Pons (tissue), 1 donor: ENCODE data around the gene P2RX6.
"Not testable (repeated sequence)": the region's sequence is repeated elsewhere in the genome, so short reads cannot be mapped to it uniquely, and the experiment has no call there.

Experiments used
- DNase-seq: peaks from one replicate; pipeline ENCODE4 v3.0.0-alpha.2; 2016; ENCODE audit warnings: low spot score

P2RX6 gene

DNA sequence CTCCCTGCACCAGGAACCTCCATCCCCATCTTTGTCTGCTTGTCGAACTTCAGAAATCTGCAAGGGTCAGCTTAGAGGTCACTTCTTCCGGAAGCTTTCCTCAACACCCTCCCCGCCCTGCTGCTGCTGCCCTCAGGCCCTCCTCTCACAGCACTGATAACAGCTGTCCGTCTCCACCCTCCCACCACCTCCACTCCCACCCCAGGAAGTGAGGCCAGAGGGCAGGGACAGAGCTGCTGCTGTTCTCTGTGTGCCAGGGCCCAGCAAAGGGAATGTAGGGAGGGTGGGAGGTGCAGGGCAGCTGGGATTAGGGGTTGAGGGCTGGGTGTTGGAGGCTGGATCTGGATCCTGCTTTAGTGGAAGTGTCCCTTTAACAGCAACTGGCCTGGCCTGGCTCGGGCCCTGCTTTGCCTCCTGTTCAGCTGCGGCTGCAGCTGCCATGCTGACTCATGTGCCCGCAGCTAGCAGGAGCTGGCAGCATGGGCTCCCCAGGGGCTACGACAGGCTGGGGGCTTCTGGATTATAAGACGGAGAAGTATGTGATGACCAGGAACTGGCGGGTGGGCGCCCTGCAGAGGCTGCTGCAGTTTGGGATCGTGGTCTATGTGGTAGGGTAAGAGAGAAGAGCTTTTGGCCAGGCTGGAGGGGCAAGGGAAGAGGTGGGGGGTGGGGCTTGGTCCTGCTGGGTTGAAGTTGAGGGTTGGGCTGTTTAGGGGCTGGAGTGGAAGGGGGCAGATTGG, at the start of gene P2RX6:
TSS of gene P2RX6 (plus strand) at position 440 of the 740 bp plus-strand sequence. CDS start at position 450, 10 bp downstream.
- no peak for DNase-seq

DNA sequence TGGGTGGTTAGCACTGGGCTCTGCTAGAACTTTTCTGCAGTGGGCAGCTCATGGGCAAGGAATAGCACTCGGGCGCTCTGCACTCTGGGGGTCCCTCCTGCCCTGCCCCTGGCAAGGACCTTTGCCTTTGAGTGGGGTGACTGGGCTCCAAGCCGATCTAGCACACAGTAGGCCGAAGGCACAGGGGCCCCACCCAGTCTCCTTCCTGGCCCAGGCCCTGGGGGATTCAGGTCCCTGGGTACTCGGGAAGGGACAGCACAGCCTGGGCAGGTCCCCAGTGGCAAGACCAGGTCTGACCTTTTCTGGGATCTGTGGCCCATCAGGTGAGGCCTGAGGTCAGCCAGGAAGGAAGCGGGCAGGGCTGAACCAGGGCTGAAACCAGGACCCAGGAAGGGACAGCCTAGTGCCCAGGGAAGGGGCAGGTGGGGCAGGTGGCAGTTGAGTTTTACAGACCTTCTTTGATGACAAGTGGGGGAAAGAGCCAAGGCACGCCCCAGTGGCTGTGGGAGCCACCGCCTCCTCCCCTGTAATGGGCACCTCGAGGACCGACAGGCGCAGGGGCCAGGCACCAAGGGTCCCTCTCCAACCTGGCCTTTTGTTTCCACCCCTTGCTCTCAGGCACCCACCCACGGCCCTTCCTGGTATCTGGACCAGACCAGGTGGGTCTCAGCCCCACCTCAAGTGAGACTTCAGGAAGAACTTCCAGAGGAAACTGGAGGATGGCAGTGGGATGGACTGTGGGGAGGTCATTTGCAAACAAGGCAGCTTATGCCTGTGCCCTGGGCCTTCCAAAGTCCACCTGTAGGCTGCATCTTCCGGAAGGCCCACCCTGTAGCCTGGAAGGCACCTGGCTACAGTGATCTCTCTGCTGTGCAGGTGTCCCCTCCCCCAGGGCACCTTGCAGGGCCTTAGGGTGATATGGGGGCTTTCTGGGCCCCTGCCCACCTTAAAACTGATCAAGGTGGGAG, 48.8 kb upstream of the P2RX6 start:
- no peak for DNase-seq

DNA sequence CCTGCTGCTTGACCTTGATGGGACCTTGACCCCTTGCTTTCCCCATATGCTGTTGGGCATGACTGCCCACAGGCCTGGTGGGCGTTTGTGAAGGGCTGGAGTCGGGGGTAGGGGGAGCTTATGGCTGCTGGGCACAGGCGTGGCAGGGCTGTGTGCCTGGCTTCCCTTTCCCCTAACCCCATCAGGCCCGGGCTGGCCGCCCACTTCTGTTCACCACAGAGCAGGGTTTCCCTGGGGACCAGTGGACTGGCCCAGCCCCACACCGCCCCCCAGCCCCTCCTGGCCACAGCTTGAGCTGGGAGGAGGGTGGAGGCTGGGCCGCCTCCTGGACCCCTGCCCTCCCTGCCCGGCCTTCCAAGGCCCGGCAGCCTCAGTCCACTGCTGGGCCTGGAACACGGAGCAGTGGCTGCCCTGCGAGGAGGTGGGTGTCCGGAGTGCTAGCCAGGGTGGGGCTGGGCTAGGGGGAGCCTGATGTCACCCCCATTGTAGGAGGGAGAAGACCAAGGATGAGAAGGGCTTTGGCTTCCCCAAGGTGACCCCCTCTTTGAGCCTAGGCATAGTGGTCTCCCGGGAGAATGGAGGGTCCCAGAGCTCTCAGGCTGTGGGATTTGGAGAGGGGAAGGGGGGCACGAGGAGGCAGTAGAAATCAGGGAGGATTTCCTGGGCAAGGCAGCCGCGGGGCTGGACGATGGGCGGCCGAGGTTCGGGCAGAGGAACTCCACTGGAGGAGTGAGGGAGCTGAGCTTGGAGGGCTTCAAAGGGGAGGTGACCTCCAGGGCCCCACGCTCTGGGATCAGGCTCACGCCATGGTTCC, 47.9 kb upstream of the P2RX6 start, which contains the start of gene AIFM3:
TSS of gene AIFM3 (plus strand) at position 373 of the 814 bp plus-strand sequence. CDS start 690 bp downstream, outside the sequence.
- no peak for DNase-seq

DNA sequence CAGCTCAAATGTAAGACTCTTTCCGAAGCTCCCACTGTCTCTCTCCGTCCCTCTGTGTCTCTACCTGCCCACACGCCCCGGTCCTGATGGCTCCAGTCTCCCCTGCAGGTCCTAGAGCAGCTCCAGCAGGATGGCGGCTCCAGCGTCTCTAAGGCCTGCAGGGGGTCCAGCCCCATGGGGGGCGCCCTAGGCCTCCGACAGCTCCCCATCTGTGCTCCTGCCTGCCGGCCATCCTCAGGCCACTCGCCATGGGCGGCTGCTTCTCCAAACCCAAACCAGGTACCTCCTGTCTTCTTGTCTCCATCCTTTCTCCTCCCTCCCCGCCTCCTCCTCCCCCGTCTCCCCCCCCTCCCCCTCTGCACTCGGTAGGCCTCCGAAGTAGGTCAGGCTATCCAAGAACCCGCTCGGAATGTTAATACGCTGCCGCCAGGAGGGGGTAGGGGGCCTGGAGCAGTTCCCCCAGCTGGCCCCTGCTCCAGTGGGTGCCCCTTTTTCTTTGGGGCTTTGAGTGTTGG, 47.2 kb upstream of the P2RX6 start:
- DNase-seq: no peak

DNA sequence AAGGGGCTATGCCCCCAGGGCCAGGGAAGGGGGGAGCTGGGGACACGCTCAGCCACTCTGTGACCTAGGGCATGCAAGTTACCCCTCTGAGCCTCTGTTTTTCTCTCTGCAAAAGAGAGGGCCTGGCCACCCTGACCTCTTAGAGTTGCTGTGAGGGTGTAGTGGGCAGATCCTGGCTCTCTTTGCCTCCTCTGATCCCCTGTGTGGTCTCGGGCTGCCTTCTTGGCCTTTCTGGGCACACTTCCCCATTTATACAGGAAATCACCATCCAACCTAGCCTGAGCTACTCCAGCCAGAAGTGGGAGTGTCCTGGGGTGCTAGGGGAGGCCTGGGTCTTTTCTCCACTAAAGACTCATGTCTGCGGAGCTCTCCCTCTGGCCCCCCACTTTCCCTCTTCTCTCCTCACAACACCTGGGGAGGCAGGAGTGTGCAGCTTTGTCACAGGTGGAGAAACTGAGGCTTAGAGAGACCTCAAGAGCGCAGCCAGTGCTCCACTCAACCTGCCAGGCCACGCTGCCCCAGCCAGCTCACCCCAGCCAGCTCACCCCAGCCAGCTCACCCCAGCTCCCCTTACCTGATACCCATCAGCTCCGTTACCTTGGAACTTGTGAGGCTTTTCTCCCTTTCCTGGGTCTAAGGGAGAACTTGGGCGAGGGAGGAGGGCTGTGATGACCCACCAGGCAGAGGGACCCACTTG, 46.5 kb upstream of the P2RX6 start:
- no peak for DNase-seq

DNA sequence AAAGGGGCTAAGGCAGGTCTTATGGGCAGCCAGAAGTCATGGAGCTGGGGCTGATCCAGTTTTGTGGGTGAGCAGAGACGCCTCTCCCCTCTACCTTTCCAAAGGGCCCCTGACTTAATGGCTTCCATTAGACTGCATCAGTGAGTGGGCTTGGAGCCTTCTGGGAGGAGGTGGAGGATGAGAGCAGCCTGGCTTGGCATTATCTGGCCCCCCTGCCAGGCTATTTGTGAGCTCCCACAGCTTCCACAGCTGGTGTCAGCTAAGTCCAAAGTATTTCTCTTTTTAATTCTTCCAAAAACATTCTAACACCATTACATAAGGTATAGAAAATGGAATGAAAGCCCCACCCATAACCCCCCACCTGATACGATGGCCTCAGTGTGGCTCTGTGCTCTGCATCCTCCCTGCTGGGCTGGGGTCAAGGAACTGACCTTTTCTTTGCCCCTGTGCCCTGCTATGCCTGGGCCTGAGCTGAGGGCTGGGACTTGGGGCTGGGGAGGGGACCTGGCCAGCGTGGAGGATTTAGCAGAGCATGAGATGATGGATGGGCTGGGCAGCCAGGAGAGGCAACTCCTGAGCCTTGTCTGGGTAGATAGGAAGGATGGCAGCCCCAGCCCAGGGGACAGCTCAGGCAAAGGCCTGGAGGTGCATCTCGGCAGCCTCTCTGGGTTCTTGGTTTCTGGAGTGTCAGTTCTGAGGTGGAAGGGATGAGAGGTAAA, 43.9 kb upstream of the P2RX6 start:
- no peak for DNase-seq

DNA sequence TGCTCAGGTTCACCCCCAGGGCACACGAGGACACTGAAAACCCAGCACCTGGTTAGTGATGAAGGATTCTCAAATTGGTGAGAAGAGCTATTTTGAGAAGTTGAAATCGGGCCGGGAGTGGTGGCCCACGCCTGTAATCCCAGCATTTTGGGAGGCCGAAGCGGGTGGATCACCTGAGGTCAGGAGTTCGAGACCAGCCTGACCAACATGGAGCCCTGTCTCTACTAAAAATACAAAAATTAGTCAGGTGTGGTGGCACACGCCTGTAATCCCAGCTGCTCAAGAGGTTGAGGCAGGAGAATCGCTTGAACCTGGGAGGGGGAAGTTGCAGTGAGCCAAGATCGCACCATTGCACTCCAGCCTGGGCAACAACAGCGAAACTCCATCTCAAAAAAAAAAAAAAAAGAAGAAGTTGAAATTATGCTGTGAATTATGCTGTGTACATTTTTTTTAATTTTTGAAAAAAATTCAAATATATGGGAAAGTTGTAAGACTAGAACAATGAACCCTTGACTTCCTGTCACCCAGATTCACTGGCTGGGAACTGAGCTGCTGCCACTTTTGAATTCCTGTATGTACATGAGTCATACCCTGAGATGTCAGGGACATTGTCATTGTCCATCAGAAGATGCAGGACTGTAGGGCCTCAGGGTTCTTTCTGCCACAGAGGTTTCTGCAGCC, 42.8 kb upstream of the P2RX6 start:
- DNase-seq: not testable (repeated sequence)

DNA sequence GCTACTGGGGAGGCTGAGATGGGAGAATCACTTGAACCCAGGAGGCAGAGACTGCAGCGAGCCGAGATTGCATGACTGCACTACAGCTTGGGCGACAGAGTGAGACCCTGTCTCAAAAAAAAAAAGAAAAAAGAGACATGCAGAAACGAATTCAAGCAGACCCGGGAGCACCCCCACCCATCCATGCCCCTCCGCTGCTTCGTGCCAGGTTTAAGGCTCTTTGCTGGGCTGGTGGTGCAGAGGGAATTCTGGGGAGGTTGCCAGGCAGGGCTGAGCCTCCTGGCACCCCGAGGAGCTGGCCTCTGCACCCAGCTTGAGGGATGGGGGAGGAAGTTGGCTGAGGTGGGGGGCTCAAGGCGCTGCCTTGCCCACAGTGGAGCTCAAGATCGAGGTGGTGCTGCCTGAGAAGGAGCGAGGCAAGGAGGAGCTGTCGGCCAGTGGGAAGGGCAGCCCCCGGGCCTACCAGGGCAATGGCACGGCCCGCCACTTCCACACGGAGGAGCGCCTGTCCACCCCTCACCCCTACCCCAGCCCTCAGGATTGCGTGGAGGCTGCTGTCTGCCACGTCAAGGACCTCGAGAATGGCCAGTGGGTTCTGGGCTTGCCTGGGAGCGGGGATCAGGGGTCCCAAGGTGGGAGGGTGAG, 41.9 kb upstream of the P2RX6 start:
- DNase-seq: no peak

DNA sequence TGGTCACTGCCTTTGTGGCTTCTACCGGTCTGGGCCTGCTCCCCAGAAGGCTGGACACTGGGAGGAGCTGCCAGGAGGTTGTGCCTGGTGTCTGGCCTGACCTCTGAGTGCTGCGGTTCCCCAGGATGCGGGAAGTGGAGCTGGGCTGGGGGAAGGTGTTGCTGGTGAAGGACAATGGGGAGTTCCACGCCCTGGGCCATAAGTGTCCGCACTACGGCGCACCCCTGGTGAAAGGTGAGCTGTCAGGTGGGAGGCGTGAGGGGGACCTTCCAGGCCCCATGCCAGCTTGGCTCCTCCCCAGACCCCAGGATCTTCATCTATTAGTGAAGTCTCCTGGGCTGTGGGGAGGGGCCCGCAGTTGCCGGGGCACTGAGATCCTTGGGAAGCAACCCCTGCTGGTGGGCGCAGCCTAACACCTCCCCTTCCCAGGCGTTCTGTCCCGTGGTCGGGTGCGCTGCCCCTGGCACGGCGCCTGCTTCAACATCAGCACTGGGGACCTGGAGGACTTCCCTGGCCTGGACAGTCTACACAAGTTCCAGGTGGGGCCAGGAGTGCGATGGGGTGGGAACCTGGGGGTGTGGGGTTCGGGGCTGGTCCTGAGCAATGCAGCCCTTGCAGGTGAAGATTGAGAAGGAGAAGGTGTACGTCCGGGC, 41.2 kb upstream of the P2RX6 start:
- DNase-seq: no peak

DNA sequence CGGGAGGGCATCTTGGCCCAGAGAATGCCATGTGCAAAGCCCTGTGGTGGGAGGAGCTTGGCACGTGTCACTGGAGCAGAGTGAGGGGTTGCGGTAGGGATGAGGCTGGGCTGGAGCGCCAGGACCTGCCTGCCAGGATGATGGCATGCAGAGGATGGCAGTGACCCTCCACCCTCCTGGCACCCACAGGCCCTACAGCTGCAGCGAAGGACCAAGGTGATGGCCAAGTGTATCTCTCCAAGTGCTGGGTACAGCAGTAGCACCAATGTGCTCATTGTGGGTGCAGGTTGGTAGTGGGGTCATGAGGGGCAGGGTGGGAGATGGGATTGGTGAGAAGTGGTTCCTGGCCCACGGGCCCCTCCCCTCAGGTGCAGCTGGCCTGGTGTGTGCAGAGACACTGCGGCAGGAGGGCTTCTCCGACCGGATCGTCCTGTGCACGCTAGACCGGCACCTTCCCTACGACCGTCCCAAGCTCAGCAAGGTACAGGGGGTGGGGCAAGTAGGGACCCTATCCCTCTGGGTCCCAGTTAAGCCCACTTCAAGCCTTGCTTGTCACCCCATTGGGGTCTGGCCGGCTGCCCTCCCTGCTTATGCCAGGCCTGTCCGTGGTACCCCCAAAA, 40.5 kb upstream of the P2RX6 start:
- DNase-seq: no peak

DNA sequence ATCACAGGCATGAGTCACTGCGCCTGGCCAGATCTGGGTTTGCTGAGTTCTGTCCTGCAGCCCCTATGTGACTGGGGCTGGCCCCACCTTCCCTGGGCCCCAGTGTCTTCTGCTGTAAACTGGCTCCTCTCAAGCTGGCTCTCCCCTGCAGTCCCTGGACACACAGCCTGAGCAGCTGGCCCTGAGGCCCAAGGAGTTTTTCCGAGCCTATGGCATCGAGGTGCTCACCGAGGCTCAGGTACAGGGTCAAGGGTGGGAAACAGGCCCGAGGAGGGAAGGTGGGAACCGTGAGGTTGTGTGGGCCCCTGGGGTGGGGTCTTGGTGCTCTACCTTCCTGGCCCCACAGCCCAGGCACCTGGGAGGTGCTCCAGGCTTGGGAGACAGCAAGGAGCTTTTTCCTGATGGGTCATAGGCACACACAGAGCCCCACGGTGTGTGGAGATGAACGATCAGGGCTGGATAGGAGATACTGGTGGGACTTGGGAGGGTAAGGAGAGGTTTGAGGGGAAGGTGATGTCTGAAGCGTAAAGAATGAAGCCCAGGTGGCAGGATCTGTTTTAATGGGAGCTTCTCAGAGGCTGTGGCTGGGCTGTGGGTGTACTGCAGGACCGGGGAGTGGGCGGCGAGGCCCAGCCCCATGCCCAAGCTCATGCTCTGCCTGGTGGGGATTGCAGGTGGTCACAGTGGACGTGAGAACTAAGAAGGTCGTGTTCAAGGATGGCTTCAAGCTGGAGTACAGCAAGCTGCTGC, 39.2 kb upstream of the P2RX6 start:
- DNase-seq: no peak

DNA sequence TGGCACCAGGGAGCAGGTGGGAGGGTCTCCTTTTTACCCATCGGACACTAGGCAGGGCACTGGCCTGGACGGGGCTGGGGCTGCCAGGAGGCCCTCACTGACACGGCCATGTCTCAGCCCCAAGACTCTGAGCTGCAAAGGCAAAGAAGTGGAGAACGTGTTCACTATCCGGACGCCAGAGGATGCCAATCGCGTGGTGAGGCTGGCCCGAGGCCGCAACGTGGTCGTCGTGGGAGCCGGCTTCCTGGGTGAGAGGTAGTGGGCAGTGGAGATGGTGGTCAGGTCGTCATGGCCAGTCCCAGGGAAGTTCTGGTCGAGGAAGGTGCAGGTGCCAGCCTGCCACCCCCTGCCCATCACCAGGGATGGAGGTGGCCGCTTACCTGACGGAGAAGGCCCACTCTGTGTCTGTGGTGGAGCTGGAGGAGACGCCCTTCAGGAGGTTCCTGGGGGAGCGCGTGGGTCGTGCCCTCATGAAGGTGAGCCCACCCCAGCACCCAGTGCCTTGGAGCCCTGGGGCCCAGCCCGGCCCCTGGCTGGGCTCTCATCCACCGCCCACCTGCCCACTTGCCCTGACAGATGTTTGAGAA, 38.6 kb upstream of the P2RX6 start:
- no peak for DNase-seq

DNA sequence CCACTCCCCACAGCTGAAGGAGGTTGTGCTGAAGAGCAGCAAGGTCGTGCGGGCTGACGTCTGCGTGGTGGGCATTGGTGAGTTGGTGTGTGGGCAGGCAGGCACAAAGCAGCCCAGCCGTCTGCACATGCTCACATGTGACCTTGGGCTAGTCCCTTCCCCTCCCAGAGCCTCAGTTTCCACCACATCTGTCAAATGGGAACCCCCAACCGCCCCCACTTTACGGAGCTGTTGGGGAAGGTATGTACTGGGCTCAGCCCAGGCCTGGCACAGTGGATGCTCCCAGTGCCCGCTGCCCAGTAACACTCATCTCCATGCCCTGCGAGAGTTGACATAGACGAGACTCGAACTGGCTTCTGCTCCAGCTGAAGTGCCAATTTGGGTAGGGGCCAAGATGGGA, 37.9 kb upstream of the P2RX6 start:
- no peak for DNase-seq

DNA sequence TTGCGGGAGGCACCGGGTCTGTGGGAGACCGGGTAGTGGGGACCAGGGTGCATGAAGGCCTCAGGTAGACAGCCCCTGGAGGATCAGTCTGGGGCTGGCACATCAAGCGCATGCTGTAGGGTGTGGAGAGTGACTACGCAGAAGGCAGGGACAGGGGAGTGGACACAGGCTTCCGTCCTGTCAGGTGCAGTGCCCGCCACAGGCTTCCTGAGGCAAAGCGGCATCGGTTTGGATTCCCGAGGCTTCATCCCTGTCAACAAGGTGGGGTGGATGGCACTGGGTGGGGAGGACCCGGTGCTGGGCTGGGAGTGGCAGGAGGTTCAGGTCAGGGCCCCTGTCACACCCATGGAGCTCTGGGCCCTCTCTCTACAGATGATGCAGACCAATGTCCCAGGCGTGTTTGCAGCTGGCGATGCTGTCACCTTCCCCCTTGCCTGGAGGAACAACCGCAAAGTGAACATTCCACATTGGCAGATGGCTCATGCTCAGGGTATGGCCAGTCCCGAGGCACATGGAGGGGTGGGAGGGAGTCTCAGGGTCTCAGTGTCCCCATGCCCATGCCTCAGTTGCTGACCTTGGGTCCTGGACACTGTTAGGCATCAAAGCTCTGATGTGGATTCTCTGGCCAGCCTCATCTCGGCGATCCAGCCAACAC, 37.3 kb upstream of the P2RX6 start:
- DNase-seq: no peak

DNA sequence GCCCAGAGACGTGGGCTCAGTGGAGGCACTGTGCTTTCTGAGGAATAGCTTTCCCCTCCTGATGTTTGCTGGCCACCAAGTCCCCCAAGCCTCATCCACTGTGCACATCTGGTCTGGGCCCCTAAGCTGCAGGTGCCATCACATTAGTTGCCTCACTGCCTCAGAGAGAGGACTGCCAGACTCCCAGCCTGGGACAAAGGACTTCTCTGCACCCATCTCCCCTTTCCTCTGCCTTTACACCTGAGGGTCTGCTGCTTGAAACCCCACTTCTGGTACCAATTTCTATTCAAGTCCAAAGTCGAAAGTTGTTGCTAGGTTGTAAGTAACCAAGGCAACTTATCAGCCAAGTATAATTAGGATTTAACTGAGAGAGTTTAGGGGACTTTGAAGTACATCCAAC, 36.5 kb upstream of the P2RX6 start:
- DNase-seq: no peak

DNA sequence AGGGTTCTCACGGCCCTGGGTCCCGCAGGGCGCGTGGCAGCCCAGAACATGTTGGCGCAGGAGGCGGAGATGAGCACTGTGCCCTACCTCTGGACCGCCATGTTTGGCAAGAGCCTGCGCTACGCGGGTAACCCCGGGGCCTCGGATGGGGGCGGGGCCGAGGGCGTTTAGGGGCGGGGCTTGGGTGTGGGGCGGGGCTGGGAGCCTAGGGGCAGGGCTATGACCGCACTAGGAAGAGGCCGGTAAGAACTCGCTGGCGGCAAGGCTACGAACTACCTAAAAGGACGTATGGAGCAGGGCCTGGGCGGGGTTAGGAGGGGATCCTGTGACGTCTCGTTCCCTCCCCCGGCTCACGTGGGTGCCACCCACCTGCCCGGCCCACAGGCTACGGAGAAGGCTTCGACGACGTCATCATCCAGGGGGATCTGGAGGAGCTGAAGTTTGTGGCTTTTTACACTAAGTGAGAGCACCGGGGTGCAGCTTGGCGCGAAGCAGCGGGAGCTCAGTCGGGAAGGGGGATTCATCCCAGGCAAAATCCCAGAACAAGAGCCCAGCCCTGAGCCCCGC, 35.6 kb upstream of the P2RX6 start:
- DNase-seq: no peak
